ENCODE data around the gene CDC37L1.

GRCh38 chr9:4657426-4658159 is 21.8 kb upstream of the CDC37L1 start:
- TF ChIP-seq EZH2 (IDR thresholded peaks at IDR 0.05; ENCODE audit: borderline replicate concordance, low read depth, low read length) (no peak), AFF4 (CRISPR knock-in tag; IDR thresholded peaks at IDR 0.05) (no peak), ZNF780A (CRISPR knock-in tag; IDR thresholded peaks at IDR 0.05) (no peak)
